Left cardiac atrium (tissue), 4 donors: ENCODE data around the gene TXNL4B. TPM values are rescaled to one million over a fixed set of nuclear protein-coding genes. Genes with fewer than 3 reads are reported as not detected.

Source experiments
- ATAC-seq, 2 donors: fragments of 200-7000 bp; cut with Tn5 transposase; one replicate each; pipeline ENCODE4 v1.9.1; 2020; ENCODE audit warnings: mild to moderate bottlenecking in 2 of 2, moderate library complexity in 2 of 2
- DNase-seq: peaks from one replicate; pipeline ENCODE4 v3.0.0-alpha.2; 2020
- intact Hi-C, 2 donors: fragments of 100-400 bp; cut with DNase I; formaldehyde crosslinking; loops; one replicate each; pipeline versions ENCODE4 v1.14.1 to v1.15.1; 2022 to 2023
- long read RNA-seq: library from polyadenylated mRNA; unstranded; transcript quantifications from one replicate; pipeline ENCODE4 v2.0.0, GENCODE V29; 2021
- total RNA-seq, 2 donors: library from RNA; stranded (reverse); fragmentation: NEBNext Ultra II Directional; extraction: Animal tissue kit (Norgen Biotek cat#: 25700); gene quantifications; one replicate each; pipeline ENCODE4 v1.2.1, GENCODE V29; 2021
- donor health status: DM: no; HTN: yes; CAD: no.
- donor health status: DM: no; HTN: yes; CAD: no; lungs with severe emphysema.
- donor health status: DM: yes; HTN: yes; CAD: no.
- donor health status: Dilated cardiomyopathy.

The TXNL4B gene
- 1 to 10 TPM; 6.5 to 7.8 TPM for total RNA-seq
- long read RNA-seq, partial matches to known transcripts = 0 of 3 reads
- long read RNA-seq, other reads (novel, unspliced or antisense) = 0 of 3 reads

GRCh38 chr16:72093448-72094265 lies at the start of gene TXNL4B, which contains the start of gene DHX38:
Gene TXNL4B, minus strand, starts transcription at chr16:72093620. Its CDS starts 2,871 bp downstream, at chr16:72090749.
Gene DHX38, plus strand, starts transcription at chr16:72093847. Its CDS starts 2,311 bp downstream, at chr16:72096158.
- intact Hi-C loops = no loop called here
- DNase-seq (peak; percentile 95), ATAC-seq (peak; percentile 99)

- no peak for ATAC-seq
- intact Hi-C loops = no loop called here
- no peak for DNase-seq
Observed at GRCh38 chr16:72142476-72142875, 49.1 kb upstream of the TXNL4B start.

GRCh38 chr16:72139908-72140307 lies 46.5 kb upstream of the TXNL4B start:
- ATAC-seq (no peak), DNase-seq (no peak)
- intact Hi-C loops = no loop called here

GRCh38 chr16:72138064-72138572 lies 44.7 kb upstream of the TXNL4B start:
- DNase-seq = no peak
- no peak for ATAC-seq
- intact Hi-C loops = no loop called here

- ATAC-seq (no peak), DNase-seq (no peak)
- intact Hi-C loops = no loop called here
Observed at GRCh38 chr16:72137380-72138063, 44.1 kb upstream of the TXNL4B start.

GRCh38 chr16:72134507-72134906 lies 41.1 kb upstream of the TXNL4B start:
- DNase-seq (no peak), ATAC-seq (no peak)
- intact Hi-C loops = no loop called here

- DNase-seq (no peak), ATAC-seq (no peak)
- intact Hi-C loops = no loop called here
Observed at GRCh38 chr16:72132726-72133125, 39.3 kb upstream of the TXNL4B start.

GRCh38 chr16:72131036-72131435 lies 37.6 kb upstream of the TXNL4B start:
- no peak for DNase-seq
- intact Hi-C loops = no loop called here

GRCh38 chr16:72129976-72130656 lies 36.7 kb upstream of the TXNL4B start:
- ATAC-seq (no peak), DNase-seq (no peak)
- intact Hi-C loops = loop anchor here in 1 of 2 donors (5.0 to 10.0 kb wide), 2 partner anchors 1755 to 1827 kb away; no protein-coding TSS in a partner anchor

More at GRCh38 chr16:72131036-72131435, 37.6 kb upstream of the TXNL4B start:
- peak in 1 of 2 donors; percentile 17 for ATAC-seq

- ATAC-seq (no peak), DNase-seq (no peak)
- intact Hi-C loops = loop anchor here in 1 of 2 donors (5.0 to 10.0 kb wide), 2 partner anchors 1756 to 1829 kb away; no protein-coding TSS in a partner anchor
Observed at GRCh38 chr16:72128701-72129100, 35.3 kb upstream of the TXNL4B start.

- intact Hi-C loops = loop anchor here in 1 of 2 donors (5.0 to 10.0 kb wide), 2 partner anchors 1758 to 1831 kb away; no protein-coding TSS in a partner anchor
- no peak for DNase-seq
- ATAC-seq = no peak
Observed at GRCh38 chr16:72126429-72126765, 33.0 kb upstream of the TXNL4B start.

GRCh38 chr16:72125635-72126428 lies 32.4 kb upstream of the TXNL4B start:
- intact Hi-C loops = loop anchor here in 1 of 2 donors (5.0 to 10.0 kb wide), 2 partner anchors 1759 to 1831 kb away; no protein-coding TSS in a partner anchor
- ATAC-seq (peak in 1 of 2 donors; percentile 32), DNase-seq (no peak)

GRCh38 chr16:72124761-72125634 lies 31.6 kb upstream of the TXNL4B start:
- peak; percentile 74 for DNase-seq
- intact Hi-C loops = loop anchor here in 1 of 2 donors (5.0 to 10.0 kb wide), 2 partner anchors 1760 to 1832 kb away; no protein-coding TSS in a partner anchor
- peak; percentile 81 to 84 for ATAC-seq

- intact Hi-C loops = loop anchor here in 1 of 2 donors (10.0 kb wide), 1 partner anchor 1761 kb away; no protein-coding TSS in a partner anchor
- ATAC-seq (no peak), DNase-seq (no peak)
Observed at GRCh38 chr16:72124148-72124547, 30.7 kb upstream of the TXNL4B start.

GRCh38 chr16:72123426-72123825 lies 30.0 kb upstream of the TXNL4B start:
- intact Hi-C loops = loop anchor here in 1 of 2 donors (10.0 kb wide), 1 partner anchor 1761 kb away; no protein-coding TSS in a partner anchor
- ATAC-seq = no peak
- no peak for DNase-seq

GRCh38 chr16:72122916-72123315 lies 29.5 kb upstream of the TXNL4B start:
- ATAC-seq (no peak), DNase-seq (no peak)
- intact Hi-C loops = loop anchor here in 1 of 2 donors (10.0 kb wide), 1 partner anchor 1762 kb away; no protein-coding TSS in a partner anchor

- ATAC-seq (no peak), DNase-seq (no peak)
- intact Hi-C loops = loop anchor here in 1 of 2 donors (10.0 kb wide), 1 partner anchor 1762 kb away; no protein-coding TSS in a partner anchor
Observed at GRCh38 chr16:72122308-72122707, 28.9 kb upstream of the TXNL4B start.
